Right lobe of liver (tissue), 6 donors: Measurements from ENCODE around the gene CCDC85C. TPM values are rescaled to one million over a fixed set of nuclear protein-coding genes. Genes with fewer than 3 reads are reported as not detected.

Experiments used
- ATAC-seq, 4 donors: fragments of 200-7000 bp; cut with Tn5 transposase; one replicate each; pipeline ENCODE4 v1.9.1; 2020; ENCODE audit warnings: mild to moderate bottlenecking in 4 of 4, moderate library complexity in 4 of 4
- DNase-seq, 3 donors: peaks; one replicate each; pipeline ENCODE4 v3.0.0-alpha.2; 2020
- H3K27ac ChIP-seq, 3 donors: fragments of 200-600 bp; one replicate each; pipeline ENCODE4 v1.8.0; 2022
- H3K27me3 ChIP-seq, 2 donors: fragments of 200-600 bp; one replicate each; pipeline ENCODE4 v1.8.0; 2022
- H3K36me3 ChIP-seq, 4 donors: fragments of 200-600 bp; sonication (generic) in 1 of 4; one replicate each; pipeline versions ENCODE4 v1.5.1 to v1.8.0; 2017 to 2022; ENCODE audit warnings: control low read depth in 1 of 4
- H3K4me1 ChIP-seq, 4 donors: fragments of 200-600 bp; sonication (generic) in 1 of 4; one replicate each; pipeline versions ENCODE4 v1.5.1 to v1.8.0; 2017 to 2022; ENCODE audit warnings: control low read depth in 1 of 4
- H3K4me3 ChIP-seq, 3 donors: fragments of 200-600 bp; one replicate each; pipeline ENCODE4 v1.8.0; 2022
- H3K9me3 ChIP-seq, 4 donors: fragments of 200-600 bp; sonication (generic) in 1 of 4; one replicate each; pipeline versions ENCODE4 v1.5.1 to v1.8.0; 2017 to 2022; ENCODE audit warnings: control low read depth in 1 of 4
- CTCF ChIP-seq, 4 donors: fragments of 200-600 bp in 3 of 4; fragments of 450-650 bp in 1 of 4; IDR thresholded peaks; one replicate each; pipeline versions ENCODE4 v1.5.1 to v1.8.0; 2016 to 2022; ENCODE audit warnings: antibody characterized with exemption in 4 of 4, mild to moderate bottlenecking in 2 of 4
- POLR2A ChIP-seq: fragments of 450-650 bp; IDR thresholded peaks from one replicate; pipeline ENCODE4 v1.6.1; 2017; ENCODE audit warnings: antibody characterized with exemption, mild to moderate bottlenecking
- WGBS: methylation state at CpG from one replicate; pipeline ENCODE4 v1.1.6; 2018; ENCODE audit warnings: low coverage, low lambda C conversion rate; ENCODE audit not compliant: insufficient coverage; ENCODE audit errors: missing lambda C conversion rate; 5-methylcytosine and 5-hydroxymethylcytosine counted together
- intact Hi-C, 2 donors: fragments of 100-400 bp; cut with DNase I; formaldehyde crosslinking; loops; one replicate each; pipeline versions ENCODE4 v1.11.2 to v1.14.1; 2022
- total RNA-seq, 6 experiments: library from RNA; depleted of rRNA in 2 of 6; stranded (reverse); fragments of >200 nt in 2 of 6; fragmentation: NEBNext Ultra II Directional in 3 of 6; extraction: Animal tissue kit (Norgen Biotek cat#: 25700) in 3 of 6; gene quantifications; one replicate each; pipeline versions ENCODE4 v1.1.0 to v1.2.4, GENCODE V29; 2016 to 2023
- donor health status: DM: no; HTN: yes; CAD: no.
- donor health status: DM: no; HTN: no; CAD: no.
- donor health status: DM: no; HTN: no; CAD: no.
- donor health status: DM: no; HTN: yes; CAD: no.
- donor health status: DM: no; HTN: yes; CAD: no.

The CCDC85C gene
- total RNA-seq, 6 experiments from 2014 or later: 13.6 to 32.8 (median 21.8) TPM

GRCh38 chr14:99595524-99595923 lies 8.5 kb downstream of the CCDC85C start:
- TF ChIP-seq POLR2A (no peak), CTCF (IDR thresholded peaks at IDR 0.05) (no peak)
- no peak for DNase-seq
- 47% methylated on average over 6 of the region's 7 CpGs for WGBS
- H3K4me1 ChIP-seq: peaks cover 0 to 45% (median 24%) of the 10 kb centered on the region in 4 donors
- no peak for ATAC-seq
- H3K27me3 ChIP-seq: no peaks in the 10 kb centered on the region
- H3K36me3 ChIP-seq: no peaks in the 10 kb centered on the region
- no peak overlapping the region for H3K4me3 ChIP-seq
- intact Hi-C loops: no loop called here
- H3K27ac ChIP-seq: no peak overlapping the region
- no peaks in the 10 kb centered on the region for H3K9me3 ChIP-seq

- TF ChIP-seq CTCF (IDR thresholded peaks at IDR 0.05) (no peak), POLR2A (no peak)
- H3K36me3 ChIP-seq: no peaks in the 10 kb centered on the region
- no peaks in the 10 kb centered on the region for H3K9me3 ChIP-seq
- 26% methylated on average over 6 of the region's 9 CpGs for WGBS
- no peak overlapping the region for H3K4me3 ChIP-seq
- intact Hi-C loops: no loop called here
- no peaks in the 10 kb centered on the region for H3K27me3 ChIP-seq
- no peak for DNase-seq
- H3K27ac ChIP-seq: no peak overlapping the region
- H3K4me1 ChIP-seq: peaks cover 0 to 41% (median 19%) of the 10 kb centered on the region in 4 donors
- peak in 2 of 4 donors; percentile 9 to 24 for ATAC-seq
Measured at GRCh38 chr14:99595034-99595433, 9.0 kb downstream of the CCDC85C start.

GRCh38 chr14:99593971-99594841 lies 9.8 kb downstream of the CCDC85C start:
- no peaks in the 10 kb centered on the region for H3K36me3 ChIP-seq
- no peaks in the 10 kb centered on the region for H3K27me3 ChIP-seq
- no peaks in the 10 kb centered on the region for H3K9me3 ChIP-seq
- no peak for DNase-seq
- no peak for ATAC-seq
- no peak overlapping the region for H3K27ac ChIP-seq
- intact Hi-C loops: no loop called here
- no peak for TF ChIP-seq POLR2A
- no peak for TF ChIP-seq CTCF (IDR thresholded peaks at IDR 0.05)
- 62% methylated on average over 4 of the region's 9 CpGs for WGBS
- H3K4me3 ChIP-seq: no peak overlapping the region
- peaks cover 0 to 33% (median 15%) of the 10 kb centered on the region in 4 donors for H3K4me1 ChIP-seq

GRCh38 chr14:99592933-99593753 lies 10.9 kb downstream of the CCDC85C start:
- TF ChIP-seq POLR2A (no peak), CTCF (IDR thresholded peaks at IDR 0.05) (no peak)
- no peak for ATAC-seq
- intact Hi-C loops: no loop called here
- no peak overlapping the region for H3K4me3 ChIP-seq
- 80% methylated on average over 4 of the region's 36 CpGs for WGBS
- H3K4me1 ChIP-seq: peaks cover 0 to 24% (median 10%) of the 10 kb centered on the region in 4 donors
- no peak for DNase-seq
- H3K36me3 ChIP-seq: no peaks in the 10 kb centered on the region
- H3K9me3 ChIP-seq: no peaks in the 10 kb centered on the region
- no peak overlapping the region for H3K27ac ChIP-seq
- H3K27me3 ChIP-seq: no peaks in the 10 kb centered on the region
